Gastroesophageal sphincter (tissue), 3 donors: ENCODE results near the gene BTBD1.

Source experiments
- CTCF ChIP-seq, 4 experiments: fragments of 200-600 bp in 2 of 4; fragments of 450-650 bp in 2 of 4; sonication (generic) in 1 of 4; IDR thresholded peaks; one replicate each; pipeline ENCODE4 v1.5.1; 2017 to 2019; ENCODE audit warnings: antibody characterized with exemption in 4 of 4, mild to moderate bottlenecking in 2 of 4, moderate library complexity in 2 of 4
- EP300 ChIP-seq: sonication (generic); formaldehyde crosslinking; IDR thresholded peaks from one replicate; pipeline ENCODE4 v1.6.1; 2017; ENCODE audit warnings: antibody characterized with exemption, mild to moderate bottlenecking
- POLR2A ChIP-seq, 2 donors: fragments of 450-650 bp; IDR thresholded peaks; one replicate each; pipeline ENCODE4 v1.6.1; 2017; ENCODE audit warnings: antibody characterized with exemption in 2 of 2, mild to moderate bottlenecking in 2 of 2, moderate library complexity in 1 of 2
- POLR2AphosphoS5 ChIP-seq: sonication (generic); formaldehyde crosslinking; IDR thresholded peaks from one replicate; pipeline ENCODE4 v1.6.1; 2017; ENCODE audit warnings: antibody characterized with exemption

GRCh38 chr15:83012636-83013035 is 54.4 kb downstream of the BTBD1 start:
- TF ChIP-seq CTCF (IDR thresholded peaks at IDR 0.05) (no peak), EP300 (no peak), POLR2AphosphoS5 (no peak), POLR2A (IDR thresholded peaks at IDR 0.05) (no peak)
